Parathyroid adenoma (tissue), 2 donors: ENCODE measurements around the gene FBXW7.

Experiments
- H2AFZ ChIP-seq: fragments of 300-600 bp; sonication (generic); one replicate; pipeline ENCODE4 v1.7.0; 2017; ENCODE audit warnings: antibody characterized with exemption, mild to moderate bottlenecking
- H3K27ac ChIP-seq: fragments of 300-600 bp; sonication (generic); one replicate; pipeline ENCODE4 v1.7.0; 2017
- H3K27me3 ChIP-seq: fragments of 300-600 bp; sonication (generic); one replicate; pipeline ENCODE4 v1.7.0; 2017; ENCODE audit warnings: low read length; ENCODE audit not compliant: control insufficient read depth, insufficient read depth
- H3K36me3 ChIP-seq: fragments of 300-600 bp; sonication (generic); one replicate; pipeline ENCODE4 v1.7.0; 2017; ENCODE audit warnings: low read length; ENCODE audit not compliant: control insufficient read depth, insufficient read depth
- H3K4me1 ChIP-seq: fragments of 300-600 bp; sonication (generic); one replicate; pipeline ENCODE4 v1.7.0; 2017; ENCODE audit warnings: control low read depth
- H3K4me2 ChIP-seq: fragments of 300-600 bp; sonication (generic); one replicate; pipeline ENCODE4 v1.7.0; 2017; ENCODE audit warnings: low read length
- H3K4me3 ChIP-seq: fragments of 300-600 bp; sonication (generic); one replicate; pipeline ENCODE4 v1.7.0; 2017; ENCODE audit warnings: low read depth, low read length
- H3K79me2 ChIP-seq: fragments of 300-600 bp; sonication (generic); one replicate; pipeline ENCODE4 v1.7.0; 2017; ENCODE audit warnings: control low read depth
- H3K9ac ChIP-seq: fragments of 300-600 bp; sonication (generic); one replicate; pipeline ENCODE4 v1.7.0; 2017; ENCODE audit warnings: mild to moderate bottlenecking
- H3K9me3 ChIP-seq: fragments of 300-600 bp; sonication (generic); one replicate; pipeline ENCODE4 v1.7.0; 2017; ENCODE audit warnings: low read length; ENCODE audit not compliant: control insufficient read depth
- CTCF ChIP-seq: fragments of 300-600 bp; sonication (generic); IDR thresholded peaks from one replicate; pipeline ENCODE4 v1.7.0; 2017; ENCODE audit warnings: antibody characterized with exemption, mild to moderate bottlenecking
- donor health status: primary hyperparathyroidism.

The FBXW7 gene

GRCh38 chr4:152382057-152382785 lies 153.7 kb downstream of the FBXW7 start:
- Histone ChIP-seq H3K4me3 (no peak overlapping the region), H3K4me1 (no peaks in the 10 kb centered on the region), H2AFZ (no peak overlapping the region), H3K36me3 (no peaks in the 10 kb centered on the region), H3K79me2 (no peaks in the 10 kb centered on the region), H3K4me2 (no peak overlapping the region), H3K27me3 (no peaks in the 10 kb centered on the region), H3K9ac (no peak overlapping the region), H3K27ac (no peak overlapping the region), H3K9me3 (no peaks in the 10 kb centered on the region)
- TF ChIP-seq CTCF = no peak

GRCh38 chr4:152380919-152381318 lies 155.0 kb downstream of the FBXW7 start:
- no peak overlapping the region for H3K4me3 ChIP-seq
- H3K27ac ChIP-seq = no peak overlapping the region
- H2AFZ ChIP-seq = no peak overlapping the region
- H3K9me3 ChIP-seq = no peaks in the 10 kb centered on the region
- no peaks in the 10 kb centered on the region for H3K27me3 ChIP-seq
- H3K4me1 ChIP-seq = no peaks in the 10 kb centered on the region
- TF ChIP-seq CTCF = no peak
- H3K9ac ChIP-seq = no peak overlapping the region
- no peaks in the 10 kb centered on the region for H3K36me3 ChIP-seq
- no peaks in the 10 kb centered on the region for H3K79me2 ChIP-seq
- no peak overlapping the region for H3K4me2 ChIP-seq

GRCh38 chr4:152380185-152380584 lies 155.7 kb downstream of the FBXW7 start:
- Histone ChIP-seq H3K27ac (no peak overlapping the region), H3K4me3 (no peak overlapping the region), H3K9ac (no peak overlapping the region), H3K4me1 (no peaks in the 10 kb centered on the region), H3K79me2 (no peaks in the 10 kb centered on the region), H2AFZ (no peak overlapping the region), H3K27me3 (no peaks in the 10 kb centered on the region), H3K4me2 (no peak overlapping the region), H3K36me3 (no peaks in the 10 kb centered on the region), H3K9me3 (no peaks in the 10 kb centered on the region)
- no peak for TF ChIP-seq CTCF

GRCh38 chr4:152374606-152375285 lies 161.1 kb downstream of the FBXW7 start:
- no peak for TF ChIP-seq CTCF
- Histone ChIP-seq H3K4me2 (no peak overlapping the region), H3K4me1 (no peaks in the 10 kb centered on the region), H3K36me3 (no peaks in the 10 kb centered on the region), H3K27ac (no peak overlapping the region), H3K27me3 (no peaks in the 10 kb centered on the region), H3K79me2 (no peaks in the 10 kb centered on the region), H3K9ac (no peak overlapping the region), H2AFZ (no peak overlapping the region), H3K4me3 (no peak overlapping the region), H3K9me3 (no peaks in the 10 kb centered on the region)
